GM23338 (cell line): ENCODE data around the gene PCDHGC4. TPM values are rescaled to one million over a fixed set of nuclear protein-coding genes. Genes with fewer than 3 reads are reported as not detected.

Source experiments
- ATAC-seq: fragments of 200-7000 bp; cut with Tn5 transposase; 3 replicates; pipeline ENCODE4 v1.9.1; 2020
- DNase-seq: peaks from one replicate; pipeline ENCODE4 v3.0.0-alpha.2; 2015; ENCODE audit warnings: low spot score
- H2AFZ ChIP-seq: fragments of 200-600 bp; sonication (generic); 2 replicates; pipeline ENCODE4 v1.8.0; 2016; ENCODE audit warnings: antibody characterized with exemption, mild to moderate bottlenecking, moderate library complexity
- H3F3A ChIP-seq: fragments of 200-600 bp; sonication (generic); replicated peaks from 2 replicates; pipeline ENCODE4 v1.8.0; 2017; ENCODE audit warnings: antibody characterized with exemption, mixed run types, low read depth
- H3K27ac ChIP-seq: fragments of 200-600 bp; sonication (generic); 2 replicates; pipeline ENCODE4 v1.6.1; 2016; ENCODE audit warnings: low read depth
- H3K27me3 ChIP-seq: fragments of 200-600 bp; sonication (generic); 2 replicates; pipeline ENCODE4 v1.8.0; 2016; ENCODE audit warnings: mild to moderate bottlenecking, mixed run types, moderate library complexity; ENCODE audit not compliant: insufficient read depth
- H3K36me3 ChIP-seq: fragments of 200-600 bp; sonication (generic); 2 replicates; pipeline ENCODE4 v1.8.0; 2016; ENCODE audit warnings: mild to moderate bottlenecking; ENCODE audit not compliant: insufficient read depth
- H3K4me1 ChIP-seq: fragments of 200-600 bp; sonication (generic); 2 replicates; pipeline ENCODE4 v1.8.0; 2016; ENCODE audit warnings: mild to moderate bottlenecking, moderate library complexity; ENCODE audit not compliant: insufficient read depth
- H3K4me2 ChIP-seq: fragments of 200-600 bp; sonication (generic); 2 replicates; pipeline ENCODE4 v1.7.1; 2017; ENCODE audit warnings: mixed run types
- H3K4me3 ChIP-seq: fragments of 200-600 bp; sonication (generic); 2 replicates; pipeline ENCODE4 v1.6.1; 2016; ENCODE audit warnings: mixed run types
- H3K79me2 ChIP-seq: fragments of 200-600 bp; sonication (generic); replicated peaks from 2 replicates; pipeline ENCODE4 v1.8.0; 2017; ENCODE audit warnings: mild to moderate bottlenecking; ENCODE audit not compliant: insufficient read depth
- H3K9me2 ChIP-seq: fragments of 200-600 bp; sonication (generic); 2 replicates; pipeline ENCODE4 v1.8.0; 2017; ENCODE audit not compliant: insufficient read depth
- H4K20me1 ChIP-seq: fragments of 200-600 bp; sonication (generic); replicated peaks from 2 replicates; pipeline ENCODE4 v1.8.0; 2017; ENCODE audit warnings: mild to moderate bottlenecking; ENCODE audit not compliant: insufficient read depth
- H3K27ac Mint-ChIP-seq: 2 replicates; pipeline ENCODE4 v1.8.0; 2020; ENCODE audit warnings: inconsistent platforms, mild to moderate bottlenecking, moderate library complexity, mixed read lengths
- H3K27me3 Mint-ChIP-seq: 3 replicates; pipeline ENCODE4 v1.8.0; 2022; ENCODE audit warnings: low read depth, mild to moderate bottlenecking, moderate library complexity, mixed read lengths, inconsistent platforms; ENCODE audit not compliant: insufficient read depth, poor library complexity
- H3K36me3 Mint-ChIP-seq: 3 replicates; pipeline ENCODE4 v1.8.0; 2021; ENCODE audit warnings: low read depth, mild to moderate bottlenecking, inconsistent platforms, moderate library complexity, mixed read lengths
- H3K4me1 Mint-ChIP-seq: 3 replicates; pipeline ENCODE4 v1.8.0; 2020; ENCODE audit warnings: mild to moderate bottlenecking, inconsistent platforms, mixed read lengths
- H3K4me3 Mint-ChIP-seq: 3 replicates; pipeline ENCODE4 v1.8.0; 2021; ENCODE audit warnings: moderate library complexity, mild to moderate bottlenecking, inconsistent platforms, mixed read lengths
- H3K9me3 Mint-ChIP-seq: 3 replicates; pipeline ENCODE4 v1.8.0; 2020; ENCODE audit warnings: moderate library complexity, mild to moderate bottlenecking, inconsistent platforms, mixed read lengths
- CREB1 ChIP-seq: fragments of 250-450 bp; sonication (Bioruptor Pico); IDR thresholded peaks from 2 replicates; pipeline ENCODE4 v1.5.0; 2020; ENCODE audit warnings: low read depth, mild to moderate bottlenecking, moderate library complexity
- polyA plus RNA-seq: library from polyadenylated mRNA; unstranded; fragments of >200 nt; fragmentation: Nextera tagmentation; extraction: Ambion mirVana; gene quantifications from 2 replicates; pipeline ENCODE4 v1.2.1, GENCODE V29; 2016
- total RNA-seq: library from RNA; depleted of rRNA; stranded (reverse); fragments of >200 nt; shearing (Covaris generic); gene quantifications from 2 replicates; pipeline ENCODE4 v1.2.3, GENCODE V29; 2014
- TF ChIP-seq, protein P1 (sequence below): fragments of 250-450 bp; sonication (Bioruptor Pico); IDR thresholded peaks from 2 replicates; pipeline ENCODE4 v1.5.0; 2020; ENCODE audit warnings: mild to moderate bottlenecking, moderate library complexity
- TF ChIP-seq, protein P2 (sequence below): IDR thresholded peaks from 2 replicates; pipeline ENCODE4 v1.6.1; 2016; ENCODE audit warnings: antibody characterized with exemption

The PCDHGC4 gene
- total and polyA plus RNA-seq, 2 experiments from 2014 or later, result 0.31 to 3.0 TPM

DNA sequence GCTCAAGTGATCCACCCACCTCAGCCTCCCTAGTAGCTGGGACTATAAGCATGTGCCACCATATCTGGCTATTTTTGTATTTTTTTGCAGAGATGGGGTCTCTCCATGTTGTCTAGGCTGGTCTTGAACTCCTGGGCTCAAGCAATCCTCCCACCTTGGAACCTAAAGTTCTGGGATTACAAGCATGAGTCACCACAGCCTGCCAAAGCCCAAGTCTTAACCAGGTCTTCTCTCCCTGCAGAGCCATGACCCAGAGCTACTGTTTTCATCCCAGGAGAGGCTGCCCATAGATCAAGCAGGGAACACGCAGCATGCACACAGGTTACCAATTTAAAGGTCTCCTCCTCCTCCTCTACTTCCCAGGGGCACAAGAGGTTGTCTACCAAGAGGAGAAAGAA lies 33.8 kb downstream of the PCDHGC4 start (continued):
- TF ChIP-seq, protein P1, sequence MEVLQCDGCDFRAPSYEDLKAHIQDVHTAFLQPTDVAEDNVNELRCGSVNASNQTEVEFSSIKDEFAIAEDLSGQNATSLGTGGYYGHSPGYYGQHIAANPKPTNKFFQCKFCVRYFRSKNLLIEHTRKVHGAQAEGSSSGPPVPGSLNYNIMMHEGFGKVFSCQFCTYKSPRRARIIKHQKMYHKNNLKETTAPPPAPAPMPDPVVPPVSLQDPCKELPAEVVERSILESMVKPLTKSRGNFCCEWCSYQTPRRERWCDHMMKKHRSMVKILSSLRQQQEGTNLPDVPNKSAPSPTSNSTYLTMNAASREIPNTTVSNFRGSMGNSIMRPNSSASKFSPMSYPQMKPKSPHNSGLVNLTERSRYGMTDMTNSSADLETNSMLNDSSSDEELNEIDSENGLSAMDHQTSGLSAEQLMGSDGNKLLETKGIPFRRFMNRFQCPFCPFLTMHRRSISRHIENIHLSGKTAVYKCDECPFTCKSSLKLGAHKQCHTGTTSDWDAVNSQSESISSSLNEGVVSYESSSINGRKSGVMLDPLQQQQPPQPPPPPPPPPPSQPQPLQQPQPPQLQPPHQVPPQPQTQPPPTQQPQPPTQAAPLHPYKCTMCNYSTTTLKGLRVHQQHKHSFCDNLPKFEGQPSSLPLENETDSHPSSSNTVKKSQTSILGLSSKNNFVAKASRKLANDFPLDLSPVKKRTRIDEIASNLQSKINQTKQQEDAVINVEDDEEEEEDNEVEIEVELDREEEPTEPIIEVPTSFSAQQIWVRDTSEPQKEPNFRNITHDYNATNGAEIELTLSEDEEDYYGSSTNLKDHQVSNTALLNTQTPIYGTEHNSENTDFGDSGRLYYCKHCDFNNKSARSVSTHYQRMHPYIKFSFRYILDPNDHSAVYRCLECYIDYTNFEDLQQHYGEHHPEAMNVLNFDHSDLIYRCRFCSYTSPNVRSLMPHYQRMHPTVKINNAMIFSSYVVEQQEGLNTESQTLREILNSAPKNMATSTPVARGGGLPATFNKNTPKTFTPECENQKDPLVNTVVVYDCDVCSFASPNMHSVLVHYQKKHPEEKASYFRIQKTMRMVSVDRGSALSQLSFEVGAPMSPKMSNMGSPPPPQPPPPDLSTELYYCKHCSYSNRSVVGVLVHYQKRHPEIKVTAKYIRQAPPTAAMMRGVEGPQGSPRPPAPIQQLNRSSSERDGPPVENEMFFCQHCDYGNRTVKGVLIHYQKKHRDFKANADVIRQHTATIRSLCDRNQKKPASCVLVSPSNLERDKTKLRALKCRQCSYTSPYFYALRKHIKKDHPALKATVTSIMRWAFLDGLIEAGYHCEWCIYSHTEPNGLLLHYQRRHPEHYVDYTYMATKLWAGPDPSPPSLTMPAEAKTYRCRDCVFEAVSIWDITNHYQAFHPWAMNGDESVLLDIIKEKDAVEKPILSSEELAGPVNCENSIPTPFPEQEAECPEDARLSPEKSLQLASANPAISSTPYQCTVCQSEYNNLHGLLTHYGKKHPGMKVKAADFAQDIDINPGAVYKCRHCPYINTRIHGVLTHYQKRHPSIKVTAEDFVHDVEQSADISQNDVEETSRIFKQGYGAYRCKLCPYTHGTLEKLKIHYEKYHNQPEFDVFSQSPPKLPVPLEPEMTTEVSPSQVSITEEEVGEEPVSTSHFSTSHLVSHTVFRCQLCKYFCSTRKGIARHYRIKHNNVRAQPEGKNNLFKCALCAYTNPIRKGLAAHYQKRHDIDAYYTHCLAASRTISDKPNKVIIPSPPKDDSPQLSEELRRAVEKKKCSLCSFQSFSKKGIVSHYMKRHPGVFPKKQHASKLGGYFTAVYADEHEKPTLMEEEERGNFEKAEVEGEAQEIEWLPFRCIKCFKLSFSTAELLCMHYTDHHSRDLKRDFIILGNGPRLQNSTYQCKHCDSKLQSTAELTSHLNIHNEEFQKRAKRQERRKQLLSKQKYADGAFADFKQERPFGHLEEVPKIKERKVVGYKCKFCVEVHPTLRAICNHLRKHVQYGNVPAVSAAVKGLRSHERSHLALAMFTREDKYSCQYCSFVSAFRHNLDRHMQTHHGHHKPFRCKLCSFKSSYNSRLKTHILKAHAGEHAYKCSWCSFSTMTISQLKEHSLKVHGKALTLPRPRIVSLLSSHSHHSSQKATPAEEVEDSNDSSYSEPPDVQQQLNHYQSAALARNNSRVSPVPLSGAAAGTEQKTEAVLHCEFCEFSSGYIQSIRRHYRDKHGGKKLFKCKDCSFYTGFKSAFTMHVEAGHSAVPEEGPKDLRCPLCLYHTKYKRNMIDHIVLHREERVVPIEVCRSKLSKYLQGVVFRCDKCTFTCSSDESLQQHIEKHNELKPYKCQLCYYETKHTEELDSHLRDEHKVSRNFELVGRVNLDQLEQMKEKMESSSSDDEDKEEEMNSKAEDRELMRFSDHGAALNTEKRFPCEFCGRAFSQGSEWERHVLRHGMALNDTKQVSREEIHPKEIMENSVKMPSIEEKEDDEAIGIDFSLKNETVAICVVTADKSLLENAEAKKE (CRISPR knock-in tag), result no peak
- no peak for TF ChIP-seq CREB1 (CRISPR knock-in tag)
- TF ChIP-seq, protein P2, sequence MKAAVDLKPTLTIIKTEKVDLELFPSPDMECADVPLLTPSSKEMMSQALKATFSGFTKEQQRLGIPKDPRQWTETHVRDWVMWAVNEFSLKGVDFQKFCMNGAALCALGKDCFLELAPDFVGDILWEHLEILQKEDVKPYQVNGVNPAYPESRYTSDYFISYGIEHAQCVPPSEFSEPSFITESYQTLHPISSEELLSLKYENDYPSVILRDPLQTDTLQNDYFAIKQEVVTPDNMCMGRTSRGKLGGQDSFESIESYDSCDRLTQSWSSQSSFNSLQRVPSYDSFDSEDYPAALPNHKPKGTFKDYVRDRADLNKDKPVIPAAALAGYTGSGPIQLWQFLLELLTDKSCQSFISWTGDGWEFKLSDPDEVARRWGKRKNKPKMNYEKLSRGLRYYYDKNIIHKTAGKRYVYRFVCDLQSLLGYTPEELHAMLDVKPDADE, result no peak

DNA sequence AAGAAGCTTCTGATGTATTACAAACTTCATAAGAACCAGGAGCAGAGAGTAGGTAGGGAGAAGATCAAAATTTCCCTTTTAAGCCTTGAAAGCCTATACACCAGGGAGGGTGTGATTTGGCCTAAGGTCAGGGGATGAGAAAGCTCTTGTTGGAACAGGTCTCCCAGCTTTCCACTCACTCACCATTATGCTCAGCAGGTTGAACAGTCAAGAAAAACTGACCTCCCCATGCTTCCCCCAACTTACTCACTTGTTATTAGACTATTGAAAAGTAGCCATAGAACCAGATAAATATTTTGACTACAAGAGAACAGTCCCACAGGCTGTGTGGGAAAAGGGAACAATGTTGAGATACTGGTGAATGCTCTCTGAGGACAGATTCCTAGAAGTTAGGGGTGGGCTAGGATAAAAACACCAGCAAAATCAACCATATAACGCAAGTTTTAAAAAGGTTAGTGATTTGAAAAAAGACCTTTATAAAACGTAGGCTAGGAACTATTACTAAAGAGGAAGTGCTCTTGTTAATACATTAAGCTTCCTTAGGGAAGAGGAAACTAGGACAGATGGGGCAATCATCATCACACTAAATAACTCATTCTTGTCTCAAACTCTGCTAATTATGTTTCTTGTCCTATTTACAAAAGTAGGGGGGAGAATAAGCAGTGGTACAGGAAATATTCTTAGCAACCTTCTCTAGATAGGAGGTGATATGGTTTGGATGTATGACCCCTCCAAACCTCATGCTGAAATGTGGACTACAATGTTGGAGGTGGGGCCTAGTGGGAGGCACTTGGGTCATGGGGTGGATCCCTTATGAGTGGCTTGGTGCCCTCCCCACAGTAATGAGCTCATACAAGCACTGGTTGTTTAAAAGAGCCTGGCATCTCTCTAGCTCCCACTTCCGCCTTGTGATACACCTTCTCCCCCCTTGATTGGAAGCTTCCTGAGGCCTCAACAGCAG lies 35.1 kb downstream of the PCDHGC4 start:
- no peaks in the 10 kb centered on the region; the same call in 2 of the 3 replicates for H3K9me3 Mint-ChIP-seq
- Histone ChIP-seq H3K36me3 (peaks cover 27% of the 10 kb centered on the region), H4K20me1 (peaks cover 4% of the 10 kb centered on the region), H3K79me2 (0 out of 2 replicates have a peak, but pooled peaks cover 6% of the 10 kb centered on the region), H3F3A (no peaks in the 10 kb centered on the region), H3K27me3 (no peaks in the 10 kb centered on the region), H3K9me2 (no peaks in the 10 kb centered on the region), H3K4me2 (no peak overlapping the region), H3K4me1 (peaks cover 9% of the 10 kb centered on the region), H2AFZ (no peak overlapping the region), H3K27ac (no peak overlapping the region), H3K4me3 (no peak overlapping the region)
- peaks cover 23% of the 10 kb centered on the region for H3K4me1 Mint-ChIP-seq
- ATAC-seq, result no peak
- peaks cover 3% of the 10 kb centered on the region for H3K27me3 Mint-ChIP-seq
- H3K27ac Mint-ChIP-seq, result no peak overlapping the region
- H3K36me3 Mint-ChIP-seq, result peaks cover 69% of the 10 kb centered on the region
- DNase-seq, result no peak
- no peak overlapping the region for H3K4me3 Mint-ChIP-seq
- TF ChIP-seq, protein P1 (CRISPR knock-in tag), result no peak
- TF ChIP-seq CREB1 (CRISPR knock-in tag), result no peak
- TF ChIP-seq, protein P2, result no peak
